OCI-LY1 (cell line): ENCODE data around the gene PCAT6.
"Not testable (repeated sequence)": the region's sequence is repeated elsewhere in the genome, so short reads cannot be mapped to it uniquely, and the experiment has no call there.

Source experiments
- CTCF ChIP-seq: fragments of 200-600 bp; sonication (generic), shearing (Covaris generic); IDR thresholded peaks from 2 replicates; pipeline ENCODE4 v1.5.1; 2017; ENCODE audit warnings: mild to moderate bottlenecking, antibody characterized with exemption, low read length, moderate library complexity, mixed read lengths
- EZH2 ChIP-seq: fragments of 200-600 bp; sonication (generic), shearing (Covaris generic); IDR thresholded peaks from 2 replicates; pipeline ENCODE4 v1.8.0; 2017; ENCODE audit warnings: borderline replicate concordance, mixed run types, mild to moderate bottlenecking, antibody characterized with exemption, low read length, moderate library complexity, mixed read lengths

- TF ChIP-seq CTCF, EZH2: not testable (repeated sequence)
Observed at GRCh38 chr1:202794931-202795330, 15.8 kb upstream of the PCAT6 start.
